ENCODE data around the gene FAM111A.

Gene FAM111A

GRCh38 chr11:59180168-59180776 is 37.6 kb downstream of the FAM111A start:
- DNase-seq (ENCODE audit: low read depth) = no peak

DNA sequence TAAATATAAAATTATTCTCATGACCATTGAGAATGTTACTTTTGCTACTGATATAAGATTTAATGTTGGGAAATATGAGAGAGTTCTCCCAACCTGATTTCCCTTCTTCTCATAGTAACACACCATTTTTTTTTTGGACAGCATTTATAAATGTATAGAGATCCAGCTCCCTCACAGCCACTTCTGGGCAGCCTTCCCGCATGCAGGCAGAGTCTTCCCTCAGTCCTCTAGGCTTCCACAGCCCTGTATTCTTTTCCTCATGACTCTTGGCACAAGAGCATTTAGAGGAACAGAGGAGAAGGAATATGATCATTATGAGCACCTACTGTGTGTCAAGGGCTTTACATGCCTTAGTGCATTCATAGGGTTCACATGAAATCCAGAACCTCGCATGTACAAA is 38.3 kb downstream of the FAM111A start:
- no peak for DNase-seq (ENCODE audit: low read depth)

DNA sequence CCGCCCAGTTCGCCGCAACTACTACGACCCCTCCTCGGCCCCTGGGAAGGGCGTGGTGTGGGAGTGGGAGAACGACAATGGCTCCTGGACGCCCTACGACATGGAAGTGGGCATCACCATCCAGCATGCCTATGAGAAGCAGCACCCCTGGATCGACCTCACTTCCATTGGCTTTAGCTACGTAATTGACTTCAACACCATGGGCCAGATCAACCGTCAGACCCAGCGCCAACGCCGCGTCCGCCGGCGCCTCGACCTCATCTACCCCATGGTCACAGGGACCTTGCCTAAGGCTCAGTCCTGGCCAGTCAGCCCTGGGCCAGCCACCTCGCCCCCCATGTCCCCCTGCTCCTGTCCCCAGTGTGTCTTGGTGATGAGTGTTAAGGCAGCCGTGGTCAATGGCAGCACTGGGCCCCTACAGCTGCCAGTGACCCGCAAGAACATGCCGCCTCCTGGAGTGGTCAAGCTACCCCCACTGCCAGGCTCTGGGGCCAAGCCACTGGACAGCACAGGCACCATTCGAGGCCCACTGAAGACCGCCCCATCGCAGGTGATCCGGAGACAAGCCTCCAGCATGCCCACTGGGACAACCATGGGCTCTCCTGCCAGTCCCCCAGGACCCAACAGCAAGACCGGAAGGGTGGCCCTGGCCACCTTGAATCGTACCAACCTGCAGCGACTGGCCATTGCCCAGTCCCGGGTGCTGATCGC is 39.2 kb downstream of the FAM111A start:
- DNase-seq (ENCODE audit: low read depth) = no peak

DNA sequence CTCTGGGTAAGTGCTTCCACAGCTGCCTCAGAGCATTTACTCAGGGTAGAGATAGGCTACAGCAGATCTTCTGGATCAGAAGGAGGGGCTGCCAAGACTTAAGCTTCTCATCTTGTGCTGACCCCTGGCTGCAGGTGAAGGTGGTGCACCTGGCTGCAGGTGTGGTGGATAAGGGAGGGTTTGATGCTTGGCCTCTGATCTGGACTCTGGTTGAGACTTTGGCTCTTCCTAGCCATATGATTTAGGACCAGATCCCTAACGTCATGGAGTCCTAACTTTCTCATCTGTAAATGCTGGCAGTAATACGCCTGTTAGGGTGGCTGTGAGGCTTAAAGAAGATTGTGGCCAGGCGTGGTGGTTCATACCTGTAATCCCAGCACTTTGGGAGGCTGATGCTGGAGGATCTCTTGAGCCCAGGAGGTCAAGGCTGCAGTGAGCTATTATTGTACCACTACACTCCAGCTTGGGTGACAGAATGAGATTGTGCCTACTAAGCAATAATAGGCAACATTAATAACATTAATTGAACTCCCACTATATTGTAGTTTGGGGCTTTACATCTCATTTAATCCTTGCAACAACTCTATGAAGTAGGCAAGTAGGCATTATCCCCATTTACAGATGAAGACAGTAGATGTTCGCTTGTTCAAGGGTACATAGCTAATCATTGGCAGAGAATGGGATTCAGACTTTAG is 39.9 kb downstream of the FAM111A start:
- DNase-seq (ENCODE audit: low read depth) = no peak

DNA sequence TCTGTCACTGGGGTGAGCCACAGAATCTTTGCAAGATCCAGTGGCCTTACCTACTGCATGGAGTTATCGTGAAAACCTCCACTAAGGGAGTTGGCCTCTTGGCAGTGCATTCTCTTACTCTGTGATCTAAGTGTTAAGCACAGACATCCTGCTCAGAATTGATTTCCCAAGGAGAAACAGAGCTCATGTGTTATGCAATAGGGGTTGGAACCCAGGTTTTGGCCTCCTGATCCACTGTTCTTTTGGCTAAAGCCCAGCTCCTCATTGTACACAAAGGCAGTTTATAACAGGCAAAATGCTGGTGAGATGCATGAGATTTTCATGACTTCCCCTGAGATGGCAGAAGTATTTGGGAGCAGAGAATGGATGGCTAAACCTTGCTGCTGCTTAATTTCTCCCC is 41.1 kb downstream of the FAM111A start:
- no peak for DNase-seq (ENCODE audit: low read depth)

GRCh38 chr11:59184691-59185339 is 42.2 kb downstream of the FAM111A start:
- DNase-seq (ENCODE audit: low read depth) = no peak

DNA sequence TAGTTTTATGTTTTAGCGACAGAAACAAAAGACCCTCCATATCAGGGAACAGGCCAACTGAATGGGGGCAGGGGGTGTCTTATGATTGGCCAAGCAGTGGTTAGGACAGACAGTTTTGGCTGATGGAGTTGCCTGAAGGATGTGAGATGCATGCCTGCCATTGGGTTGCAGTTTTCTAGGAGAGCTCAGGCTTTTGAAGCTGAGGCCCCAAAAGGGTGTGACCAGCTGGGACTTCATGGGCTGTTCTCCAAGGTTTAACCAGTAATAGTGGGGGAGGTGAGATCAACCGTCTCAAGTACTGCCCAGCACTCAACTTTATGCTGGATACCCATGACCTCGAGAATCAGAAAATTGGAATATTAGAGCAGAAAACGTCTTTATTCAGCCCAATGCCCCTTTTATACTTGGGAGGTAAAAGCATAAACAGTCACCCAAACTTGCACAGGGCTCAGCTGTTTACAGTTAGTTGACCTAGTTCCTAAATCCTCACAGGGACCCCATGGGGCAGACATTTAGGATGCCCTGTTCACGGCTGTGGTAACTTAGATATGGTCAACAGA is 42.8 kb downstream of the FAM111A start:
- no peak for DNase-seq (ENCODE audit: low read depth)

GRCh38 chr11:59186130-59186594 is 43.5 kb downstream of the FAM111A start:
- no peak for DNase-seq (ENCODE audit: low read depth)

GRCh38 chr11:59187035-59187434 is 44.4 kb downstream of the FAM111A start:
- DNase-seq (ENCODE audit: low read depth) = no peak

DNA sequence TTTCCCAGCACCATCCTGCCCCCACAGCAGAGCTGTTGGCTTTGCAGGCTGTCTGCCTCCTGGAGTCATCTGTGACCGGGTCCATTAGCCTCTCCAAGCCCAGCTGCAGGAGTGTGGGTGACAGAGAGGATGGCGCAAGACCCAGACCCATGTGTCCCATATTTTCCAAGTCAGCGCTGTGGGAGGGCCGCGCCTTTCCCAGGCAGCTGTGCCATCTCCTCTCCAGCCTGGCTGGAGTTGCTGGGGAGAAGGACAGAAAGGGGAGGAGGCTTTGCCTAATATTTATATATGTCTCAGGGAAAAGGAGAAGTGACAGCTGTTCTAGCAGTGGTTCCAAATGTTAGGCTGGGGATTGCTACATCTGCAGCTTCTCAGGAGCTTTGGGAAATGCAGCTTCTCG is 44.9 kb downstream of the FAM111A start:
- DNase-seq (ENCODE audit: low read depth) = no peak

GRCh38 chr11:59188954-59189353 is 46.3 kb downstream of the FAM111A start:
- DNase-seq (ENCODE audit: low read depth) = no peak

- DNase-seq (ENCODE audit: low read depth) = no peak
Observed at GRCh38 chr11:59189986-59190385, 47.3 kb downstream of the FAM111A start.

DNA sequence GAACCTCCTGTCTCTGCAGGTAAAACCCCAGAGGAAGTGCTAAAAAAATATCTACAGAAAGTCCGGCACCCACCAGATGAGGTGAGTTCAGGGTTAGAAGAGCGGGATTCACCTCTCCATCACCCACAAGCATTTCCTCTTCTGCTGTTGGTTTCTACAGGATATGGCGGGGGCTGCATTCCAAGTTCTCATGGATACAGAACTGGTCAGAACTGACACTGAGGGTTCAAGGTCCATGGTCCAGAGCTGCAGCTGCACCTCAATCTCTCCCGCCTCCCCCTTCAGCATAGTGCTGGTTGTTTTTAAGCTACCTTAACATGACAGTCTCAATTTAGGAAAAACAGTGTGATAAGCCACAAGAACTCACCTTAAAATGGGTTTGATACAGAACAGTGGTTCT is 48.4 kb downstream of the FAM111A start:
- DNase-seq (ENCODE audit: low read depth) = no peak

DNA sequence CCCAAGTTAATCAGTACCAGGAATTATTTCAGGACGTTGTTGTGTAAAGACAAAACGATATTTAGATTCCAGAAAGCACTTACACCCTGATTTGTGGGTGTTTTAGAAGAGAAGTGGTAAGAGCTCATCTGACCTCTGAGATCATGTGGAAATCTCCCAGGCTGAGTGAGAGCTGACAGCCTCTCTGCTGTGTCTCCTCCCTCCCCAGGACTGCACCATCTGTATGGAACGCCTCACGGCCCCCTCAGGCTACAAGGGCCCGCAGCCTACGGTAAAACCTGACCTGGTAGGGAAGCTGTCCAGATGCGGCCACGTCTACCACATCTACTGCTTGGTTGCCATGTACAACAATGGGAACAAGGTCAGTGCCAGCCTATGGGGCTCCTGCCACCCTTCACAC is 49.2 kb downstream of the FAM111A start:
- DNase-seq (ENCODE audit: low read depth) = no peak

DNA sequence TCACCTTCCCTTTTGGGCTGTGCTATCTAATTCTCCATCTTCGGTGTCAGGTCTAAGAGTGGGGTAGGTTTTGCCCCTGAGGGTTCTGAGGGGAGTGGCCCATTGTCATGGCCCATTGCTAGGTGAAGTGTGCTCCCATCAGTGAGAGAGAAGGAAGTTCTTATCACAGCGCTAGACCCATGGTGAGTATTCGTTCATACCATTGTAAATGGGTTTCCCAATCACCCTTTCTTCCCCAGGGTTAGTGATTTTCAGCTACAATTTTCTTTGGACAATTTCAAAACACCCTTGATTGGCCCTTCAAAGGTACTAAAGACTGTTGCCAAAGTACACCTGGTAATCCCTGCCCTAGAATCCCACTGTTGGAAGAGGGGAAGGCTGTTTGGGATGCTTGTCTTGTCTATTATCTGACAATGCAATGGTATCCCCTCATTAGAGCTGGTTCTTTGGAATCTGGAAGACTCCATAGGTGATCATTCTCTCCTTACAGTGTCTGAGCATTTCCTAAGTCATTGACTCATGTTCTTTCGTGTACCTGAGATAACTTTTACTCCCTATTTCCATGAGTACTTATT is 49.9 kb downstream of the FAM111A start:
- DNase-seq (ENCODE audit: low read depth) = no peak

DNA sequence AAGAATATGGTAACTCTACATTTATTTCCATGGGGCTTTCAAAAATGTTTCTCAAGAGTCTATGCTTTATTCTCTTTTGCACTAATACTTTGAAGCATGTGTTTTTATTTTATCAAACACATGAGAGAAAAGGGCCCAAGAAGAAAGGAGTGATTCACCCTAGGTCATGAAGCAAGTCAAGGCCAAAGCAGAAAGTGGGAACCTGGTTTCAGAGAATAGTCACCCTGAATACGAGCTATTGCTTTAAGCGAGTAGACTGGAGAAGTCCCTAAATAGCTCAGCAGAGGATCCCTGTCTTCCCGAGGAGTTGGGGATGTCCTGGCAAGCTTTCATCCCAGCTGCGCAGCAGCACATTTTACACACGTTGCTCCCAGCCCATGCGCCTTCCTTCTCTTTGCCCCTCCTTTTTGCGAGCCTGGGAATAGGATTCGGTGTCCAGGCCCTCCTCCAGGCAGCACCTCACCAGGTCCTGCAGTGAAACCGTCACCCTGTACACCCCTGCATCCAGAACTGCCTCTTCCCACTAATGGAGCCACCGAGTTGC is 51.0 kb downstream of the FAM111A start:
- DNase-seq (ENCODE audit: low read depth) = no peak

DNA sequence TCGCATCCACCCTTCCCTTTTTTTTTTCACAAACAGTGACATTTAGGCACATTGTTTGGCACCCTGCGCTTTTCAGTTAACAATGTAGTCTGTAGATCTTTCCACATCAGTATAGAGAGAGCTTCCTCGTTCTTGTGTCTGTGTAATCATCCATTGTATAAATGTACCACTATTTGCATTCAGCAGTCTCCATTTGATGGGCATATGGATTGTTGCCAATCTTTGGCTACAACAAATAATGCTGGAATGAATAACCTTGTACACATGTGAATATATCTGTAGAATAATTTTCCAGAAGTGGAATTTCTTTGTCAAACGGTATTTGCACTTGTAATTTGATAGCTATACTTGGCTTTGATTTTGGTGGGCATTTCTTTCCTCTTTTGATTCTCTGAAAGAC is 52.9 kb downstream of the FAM111A start:
- no peak for DNase-seq (ENCODE audit: low read depth)

GRCh38 chr11:59196777-59197176 is 54.1 kb downstream of the FAM111A start:
- DNase-seq (ENCODE audit: low read depth) = no peak

- no peak for DNase-seq (ENCODE audit: low read depth)
Observed at GRCh38 chr11:59197991-59198390, 55.3 kb downstream of the FAM111A start.

GRCh38 chr11:59198726-59199125 is 56.1 kb downstream of the FAM111A start:
- no peak for DNase-seq (ENCODE audit: low read depth)

DNA sequence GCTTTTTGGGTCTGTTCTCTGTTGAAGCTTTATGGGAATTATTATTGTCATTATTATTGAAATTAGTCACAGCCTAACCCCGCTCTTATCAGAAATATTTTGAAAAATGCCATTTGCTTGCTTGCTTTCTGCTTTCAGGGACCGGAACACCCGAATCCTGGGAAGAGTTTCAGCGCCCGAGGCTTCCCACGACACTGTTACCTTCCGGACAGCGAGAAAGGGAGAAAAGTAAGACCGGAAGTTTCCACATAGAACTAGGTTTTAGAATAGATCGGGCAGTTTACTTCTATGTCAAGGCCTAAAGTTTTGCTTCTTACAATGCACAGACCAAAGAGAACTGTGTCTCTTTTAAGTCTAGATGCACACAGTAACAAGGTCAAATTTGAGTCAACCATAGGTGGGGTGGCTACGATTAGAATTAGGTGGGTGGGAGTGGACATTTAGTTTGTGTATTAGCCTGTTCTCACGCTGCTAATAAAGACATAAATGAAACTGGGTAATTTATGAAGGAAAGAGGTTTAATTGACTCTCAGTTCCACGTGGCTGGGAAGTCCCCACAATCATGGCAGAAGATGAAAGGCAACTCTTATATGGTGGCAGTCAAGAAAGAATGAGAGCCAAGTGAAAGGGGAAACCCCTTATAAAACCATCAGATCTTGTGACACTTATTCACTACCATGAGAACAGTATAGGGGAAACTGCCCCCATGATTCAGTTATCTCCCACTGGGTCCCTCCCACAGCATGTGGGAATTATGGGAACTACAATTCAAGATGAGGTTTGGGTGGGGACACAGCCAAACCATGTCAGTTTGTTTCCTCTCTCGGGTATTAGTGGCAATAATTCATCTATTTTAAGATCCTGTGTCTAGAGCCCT is 57.1 kb downstream of the FAM111A start:
- no peak for DNase-seq (ENCODE audit: low read depth)

All from non-pigmented ciliary epithelial cell (primary cell).